ENCODE data around the gene CLIP2.

Gene CLIP2

GRCh38 chr7:74403521-74404387 lies 114.5 kb downstream of the CLIP2 start:
- TF ChIP-seq CTCF (IDR thresholded peaks at IDR 0.05; ENCODE audit: extremely low read depth, insufficient read depth, missing control alignments): no peak
- in situ Hi-C loops (cut with MboI; ENCODE audit: low pct_unique_long_range_greater_than_20kb, low sequenced_read_pairs, unreplicated experiment): loop anchor here (5.0 to 10.0 kb wide), 2 partner anchors 196 to 339 kb away; no protein-coding TSS in a partner anchor
- no peak for DNase-seq (ENCODE audit: low spot score)

GRCh38 chr7:74404388-74404700 lies 115.1 kb downstream of the CLIP2 start:
- no peak for TF ChIP-seq CTCF (IDR thresholded peaks at IDR 0.05; ENCODE audit: extremely low read depth, insufficient read depth, missing control alignments)
- in situ Hi-C loops (cut with MboI; ENCODE audit: low pct_unique_long_range_greater_than_20kb, low sequenced_read_pairs, unreplicated experiment): loop anchor here (5.0 to 10.0 kb wide), 2 partner anchors 197 to 340 kb away; no protein-coding TSS in a partner anchor
- no peak for DNase-seq (ENCODE audit: low spot score)

- TF ChIP-seq CTCF (IDR thresholded peaks at IDR 0.05; ENCODE audit: extremely low read depth, insufficient read depth, missing control alignments): no peak
- DNase-seq (ENCODE audit: low spot score): no peak
- in situ Hi-C loops (cut with MboI; ENCODE audit: low pct_unique_long_range_greater_than_20kb, low sequenced_read_pairs, unreplicated experiment): loop anchor here (5.0 to 10.0 kb wide), 2 partner anchors 197 to 340 kb away; no protein-coding TSS in a partner anchor
Observed at GRCh38 chr7:74404741-74405140, 115.5 kb downstream of the CLIP2 start.

- in situ Hi-C loops (cut with MboI; ENCODE audit: low pct_unique_long_range_greater_than_20kb, low sequenced_read_pairs, unreplicated experiment): loop anchor here (10.0 kb wide), 1 partner anchor 341 kb away; no protein-coding TSS in a partner anchor
- no peak for DNase-seq (ENCODE audit: low spot score)
- peak; percentile 40 for TF ChIP-seq CTCF (IDR thresholded peaks at IDR 0.05; ENCODE audit: extremely low read depth, insufficient read depth, missing control alignments)
Observed at GRCh38 chr7:74405191-74405898, 116.1 kb downstream of the CLIP2 start.

GRCh38 chr7:74405899-74406512 lies 116.8 kb downstream of the CLIP2 start:
- DNase-seq (ENCODE audit: low spot score): no peak

More at GRCh38 chr7:74405899-74406512, 116.8 kb downstream of the CLIP2 start:
- in situ Hi-C loops (cut with MboI; ENCODE audit: low pct_unique_long_range_greater_than_20kb, low sequenced_read_pairs, unreplicated experiment): loop anchor here (10.0 kb wide), 1 partner anchor 341 kb away; no protein-coding TSS in a partner anchor
- no peak for TF ChIP-seq CTCF (IDR thresholded peaks at IDR 0.05; ENCODE audit: extremely low read depth, insufficient read depth, missing control alignments)

Measured in GM13977 (cell line).